Esophagus squamous epithelium (tissue), 4 donors: ENCODE measurements around the gene MCM9.

Experiments used
- POLR2A ChIP-seq, 4 donors: fragments of 450-650 bp; IDR thresholded peaks; one replicate each; pipeline ENCODE4 v1.6.1; 2017; ENCODE audit warnings: antibody characterized with exemption in 4 of 4, mild to moderate bottlenecking in 4 of 4, moderate library complexity in 3 of 4
- TF ChIP-seq, protein P1 (sequence below), 6 experiments: fragments of 450-650 bp in 4 of 6; fragments of 200-600 bp in 2 of 6; sonication (generic) in 2 of 6; IDR thresholded peaks; one replicate each; pipeline ENCODE4 v1.5.1; 2016 to 2019; ENCODE audit warnings: antibody characterized with exemption in 6 of 6, mild to moderate bottlenecking in 4 of 6, moderate library complexity in 4 of 6

DNA sequence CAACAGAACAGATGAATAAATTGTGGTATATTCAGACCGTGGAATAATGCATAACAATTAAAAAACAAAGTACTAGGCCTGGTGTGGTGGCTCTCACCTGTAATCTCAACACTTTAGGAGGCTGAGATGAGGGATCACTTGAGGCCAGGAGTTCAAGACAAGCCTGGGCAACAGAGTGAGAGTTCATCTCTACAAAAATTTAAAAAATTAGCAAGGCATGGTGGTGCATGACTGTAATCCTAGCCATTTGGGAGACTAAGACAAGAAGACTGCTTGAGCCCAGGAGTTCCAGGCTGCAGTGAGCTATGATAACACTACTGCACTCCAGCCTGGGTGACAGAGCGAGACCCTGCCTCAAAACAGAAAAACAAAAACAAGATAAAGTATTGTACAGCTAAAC, 57.2 kb downstream of the MCM9 start:
- TF ChIP-seq, protein P1, sequence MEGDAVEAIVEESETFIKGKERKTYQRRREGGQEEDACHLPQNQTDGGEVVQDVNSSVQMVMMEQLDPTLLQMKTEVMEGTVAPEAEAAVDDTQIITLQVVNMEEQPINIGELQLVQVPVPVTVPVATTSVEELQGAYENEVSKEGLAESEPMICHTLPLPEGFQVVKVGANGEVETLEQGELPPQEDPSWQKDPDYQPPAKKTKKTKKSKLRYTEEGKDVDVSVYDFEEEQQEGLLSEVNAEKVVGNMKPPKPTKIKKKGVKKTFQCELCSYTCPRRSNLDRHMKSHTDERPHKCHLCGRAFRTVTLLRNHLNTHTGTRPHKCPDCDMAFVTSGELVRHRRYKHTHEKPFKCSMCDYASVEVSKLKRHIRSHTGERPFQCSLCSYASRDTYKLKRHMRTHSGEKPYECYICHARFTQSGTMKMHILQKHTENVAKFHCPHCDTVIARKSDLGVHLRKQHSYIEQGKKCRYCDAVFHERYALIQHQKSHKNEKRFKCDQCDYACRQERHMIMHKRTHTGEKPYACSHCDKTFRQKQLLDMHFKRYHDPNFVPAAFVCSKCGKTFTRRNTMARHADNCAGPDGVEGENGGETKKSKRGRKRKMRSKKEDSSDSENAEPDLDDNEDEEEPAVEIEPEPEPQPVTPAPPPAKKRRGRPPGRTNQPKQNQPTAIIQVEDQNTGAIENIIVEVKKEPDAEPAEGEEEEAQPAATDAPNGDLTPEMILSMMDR (IDR thresholded peaks at IDR 0.05): no peak
- TF ChIP-seq POLR2A (IDR thresholded peaks at IDR 0.05): no peak
